Occipital lobe (tissue), 2 donors: ENCODE measurements around the gene ATXN1. TPM values are rescaled to one million over a fixed set of nuclear protein-coding genes. Genes with fewer than 3 reads are reported as not detected.

Experiments
- DNase-seq: peaks from one replicate; lab custom pipeline; 2025; lab: John Stamatoyannopoulos, UW
- total RNA-seq: library from RNA; depleted of rRNA; stranded (reverse); fragments of >200 nt; gene quantifications from one replicate; pipeline ENCODE4 v1.2.3, GENCODE V29; 2014

ATXN1 gene
- total RNA-seq, 1 donor from 2014 or later: 102 TPM

DNA sequence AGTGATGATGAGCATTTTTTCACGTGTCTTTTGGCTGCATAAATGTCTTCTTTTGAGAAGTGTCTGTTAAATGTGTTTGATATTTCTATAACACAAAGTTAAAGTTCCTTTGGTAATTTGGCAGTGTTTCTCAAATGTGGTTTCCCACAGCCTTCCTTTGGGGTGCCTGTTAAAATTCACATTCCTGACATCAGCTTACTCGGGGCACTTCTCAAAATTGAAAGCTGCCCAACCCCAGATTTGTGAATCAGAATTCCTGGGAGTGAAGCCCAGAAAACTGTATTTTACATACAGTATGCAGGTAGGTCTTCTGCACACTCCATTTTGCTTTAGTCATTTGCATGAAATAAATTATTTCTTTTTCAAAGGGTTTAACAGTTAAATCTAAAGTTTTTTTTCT is 315.0 kb downstream of the ATXN1 start:
- no peak for DNase-seq

DNA sequence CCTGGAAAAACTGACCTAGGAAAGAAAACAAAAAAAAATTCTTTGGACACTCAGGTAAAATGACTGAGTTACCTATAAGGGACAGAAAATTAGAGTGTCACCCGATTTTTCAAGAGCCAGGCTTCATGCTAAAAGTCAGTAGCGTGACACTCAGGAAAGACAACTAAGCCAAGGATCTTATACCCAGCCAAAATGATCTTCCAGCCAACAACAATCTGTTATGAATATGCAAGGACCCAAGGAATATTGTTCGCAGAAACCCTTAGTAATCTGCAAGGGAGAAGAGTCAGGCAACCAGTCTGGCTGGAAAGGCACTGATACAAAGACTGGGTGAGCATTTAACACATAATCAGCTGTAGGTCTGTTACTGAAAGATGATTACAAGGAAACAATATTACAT is 319.2 kb downstream of the ATXN1 start:
- no peak for DNase-seq

DNA sequence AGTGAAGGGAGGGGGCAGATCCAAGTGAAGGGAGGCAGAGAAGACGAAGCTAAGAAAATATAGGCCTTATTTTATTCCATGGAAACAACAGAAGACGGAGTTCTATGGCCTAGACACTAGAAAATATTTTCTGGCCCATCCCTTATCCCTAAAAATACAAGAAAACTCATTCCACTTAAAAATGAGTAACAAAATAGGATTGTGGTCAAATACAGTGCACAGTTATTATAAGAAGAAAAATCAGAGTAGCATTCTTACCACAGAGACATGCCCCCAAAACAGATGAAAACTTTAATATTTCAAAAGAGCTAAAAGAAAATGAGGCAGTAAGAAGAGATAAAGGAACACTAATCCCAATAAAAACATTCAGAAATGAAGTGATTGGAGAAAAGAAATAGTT is 320.0 kb downstream of the ATXN1 start:
- DNase-seq: no peak

DNA sequence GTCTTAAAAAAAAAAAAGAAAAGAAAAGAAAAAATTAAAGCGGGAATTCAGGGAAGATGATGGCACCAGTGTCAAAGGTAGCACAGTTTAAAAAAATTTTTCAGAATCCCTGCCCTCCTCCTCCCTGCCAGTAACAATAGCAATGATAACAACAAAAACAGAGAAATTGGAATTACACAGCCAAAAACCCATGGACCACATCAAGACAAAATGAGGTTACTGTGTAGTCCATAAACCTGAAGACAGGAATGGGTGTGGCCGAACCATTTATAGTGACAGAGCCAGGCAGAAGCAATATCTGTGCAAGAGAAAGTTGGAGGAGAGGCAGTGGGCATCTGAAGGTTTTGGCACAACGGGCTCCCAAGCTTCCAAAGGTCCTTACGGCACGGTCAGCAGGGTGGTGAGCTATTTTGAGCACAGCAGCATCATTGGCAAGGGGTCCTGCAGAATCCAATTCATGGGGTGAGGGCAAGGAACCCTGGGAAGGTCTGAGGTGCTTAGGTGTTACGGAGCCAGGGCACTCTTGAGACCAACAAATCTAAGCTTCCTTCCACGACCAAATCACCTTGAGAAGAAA is 320.5 kb downstream of the ATXN1 start:
- DNase-seq: no peak

DNA sequence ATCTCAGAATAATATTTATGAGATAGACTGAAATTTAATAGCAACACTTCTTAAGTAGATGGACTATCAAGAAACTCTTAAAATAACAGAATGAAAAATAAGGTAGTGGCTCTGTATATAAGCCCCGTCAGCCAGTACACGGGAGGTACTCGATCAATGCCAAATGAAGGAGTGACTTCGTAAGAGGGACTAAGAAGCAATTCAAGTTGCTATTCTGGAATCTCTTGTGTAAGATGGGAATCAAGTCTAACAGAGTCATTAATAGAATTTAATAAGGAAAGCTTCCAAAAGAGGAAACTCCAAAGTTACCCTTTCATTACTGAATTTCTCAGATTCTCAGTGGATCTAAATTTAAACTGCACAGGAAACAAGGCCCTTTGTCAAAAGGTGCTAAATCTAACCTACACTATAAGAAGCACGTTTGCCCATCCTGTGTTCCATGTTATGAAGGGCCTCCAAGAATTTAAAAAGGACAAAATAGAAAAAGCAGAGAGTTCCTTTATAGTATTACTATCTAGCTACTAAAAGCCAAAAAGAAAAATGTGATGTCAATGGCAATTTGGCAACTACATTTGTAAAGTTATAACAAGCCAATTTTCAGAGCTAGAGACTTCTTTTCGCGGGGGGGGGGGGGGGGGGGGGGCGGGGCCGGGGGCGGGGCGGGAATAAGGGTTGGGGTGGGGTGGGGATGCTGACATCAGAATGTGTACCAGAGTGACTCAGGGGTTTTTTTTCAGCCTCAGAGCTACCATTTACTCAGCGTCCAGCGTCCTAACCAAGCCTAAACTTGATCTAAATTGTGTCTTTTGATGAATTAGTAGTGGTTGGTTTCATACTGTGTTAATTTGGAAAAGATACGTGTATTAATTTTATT is 322.3 kb downstream of the ATXN1 start:
- DNase-seq: no peak

DNA sequence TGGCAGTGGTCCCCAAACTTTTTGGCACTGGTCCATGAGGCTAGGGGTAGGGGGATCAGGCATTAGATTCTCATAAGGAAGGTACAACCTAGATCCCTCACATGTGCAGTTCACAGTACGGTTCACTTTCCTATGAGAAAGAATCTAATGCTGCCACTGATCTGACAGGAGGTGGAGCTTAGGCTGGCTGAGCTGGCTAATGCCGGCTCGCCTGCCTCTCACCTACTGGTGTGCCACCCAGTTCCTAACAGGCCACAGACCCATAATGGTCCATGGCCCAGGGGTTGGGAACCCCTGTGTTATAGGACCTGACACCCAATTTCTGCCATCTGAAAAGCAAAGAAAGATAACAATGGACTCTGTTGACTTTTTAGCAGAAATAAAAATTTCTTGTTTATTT is 323.3 kb downstream of the ATXN1 start:
- DNase-seq: no peak

DNA sequence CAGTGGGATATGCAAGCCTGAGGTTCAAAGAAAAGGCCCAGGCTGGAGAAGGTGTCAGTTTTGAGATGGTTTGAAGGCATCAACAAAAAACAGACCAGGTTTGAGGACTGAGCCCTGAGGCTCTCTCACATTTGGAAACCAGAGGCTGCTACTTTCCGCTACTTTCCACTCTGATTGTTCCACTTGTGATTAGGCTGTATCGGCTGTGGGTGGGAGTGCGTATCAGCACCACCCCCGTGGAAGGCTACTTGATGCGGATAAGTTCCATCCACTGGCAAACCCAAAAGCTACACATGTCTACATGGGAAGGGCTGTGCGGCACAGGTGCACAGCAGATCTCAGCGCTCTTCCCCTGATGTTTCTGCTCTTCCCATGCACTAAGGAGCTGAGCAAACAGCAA is 324.2 kb downstream of the ATXN1 start:
- DNase-seq: no peak

DNA sequence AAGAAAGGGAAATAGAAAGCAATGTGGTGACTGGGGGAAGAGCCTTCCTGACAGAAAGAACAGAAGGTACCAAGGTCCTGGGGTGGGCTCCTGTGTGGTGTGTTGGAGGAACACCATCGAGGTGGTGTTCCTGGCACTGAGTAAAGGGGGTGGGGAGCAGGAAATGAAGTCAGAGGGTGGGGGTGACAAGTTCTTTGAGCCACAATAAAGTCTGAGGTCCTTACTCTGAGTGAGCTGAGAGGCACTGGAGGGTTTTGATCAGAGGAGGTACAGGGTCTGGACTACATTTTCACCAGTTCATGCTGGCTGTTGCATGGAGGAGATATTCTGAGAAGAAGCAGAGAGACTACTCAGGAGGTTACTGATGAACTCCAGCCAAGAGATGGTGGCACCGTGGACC is 324.7 kb downstream of the ATXN1 start:
- DNase-seq: no peak

DNA sequence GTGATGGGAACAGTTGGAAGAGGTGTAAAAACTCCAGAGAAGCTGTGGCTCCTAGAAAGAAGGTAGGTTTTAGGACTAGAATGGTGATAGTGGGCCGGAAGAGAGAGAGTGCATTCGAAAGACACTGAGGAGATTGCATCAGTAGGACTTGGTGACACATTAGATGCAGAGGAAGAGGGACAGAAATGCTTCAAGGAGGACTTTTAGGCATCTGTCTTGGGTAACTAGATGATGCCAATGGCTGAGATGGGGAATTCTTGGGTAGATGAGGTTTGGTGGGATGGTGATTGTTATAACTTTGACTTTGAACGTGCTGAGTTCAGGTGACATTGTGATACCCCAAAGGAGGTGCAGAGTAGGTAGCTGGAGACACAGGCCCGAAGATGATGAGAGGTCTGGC is 326.4 kb downstream of the ATXN1 start:
- DNase-seq: no peak

DNA sequence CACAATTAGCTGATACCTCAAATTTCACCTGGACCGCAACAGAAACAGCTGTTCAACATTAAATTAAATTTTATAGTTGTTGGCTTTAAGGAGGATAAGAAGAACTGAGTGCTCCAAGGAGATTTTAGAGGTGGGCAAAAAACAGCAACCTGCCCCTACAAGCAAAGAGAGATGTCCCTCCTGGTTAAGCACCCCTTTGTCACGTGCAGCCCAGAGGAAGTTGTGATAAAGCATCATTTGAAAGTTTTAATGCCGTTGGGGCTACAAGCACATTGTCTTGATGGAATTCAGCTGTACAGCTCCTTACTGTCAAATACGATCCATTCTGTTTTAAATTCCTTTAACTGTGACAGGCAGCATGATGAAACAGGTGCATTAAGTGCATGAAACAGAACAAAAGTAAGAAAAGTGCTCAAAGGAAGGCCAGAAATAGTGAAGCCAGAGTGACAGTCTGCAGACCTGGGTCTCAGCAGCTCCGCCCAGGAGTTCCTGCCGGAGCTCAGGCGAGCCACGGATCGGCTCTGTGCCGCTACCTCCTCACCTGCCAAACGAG is 327.8 kb downstream of the ATXN1 start:
- no peak for DNase-seq

DNA sequence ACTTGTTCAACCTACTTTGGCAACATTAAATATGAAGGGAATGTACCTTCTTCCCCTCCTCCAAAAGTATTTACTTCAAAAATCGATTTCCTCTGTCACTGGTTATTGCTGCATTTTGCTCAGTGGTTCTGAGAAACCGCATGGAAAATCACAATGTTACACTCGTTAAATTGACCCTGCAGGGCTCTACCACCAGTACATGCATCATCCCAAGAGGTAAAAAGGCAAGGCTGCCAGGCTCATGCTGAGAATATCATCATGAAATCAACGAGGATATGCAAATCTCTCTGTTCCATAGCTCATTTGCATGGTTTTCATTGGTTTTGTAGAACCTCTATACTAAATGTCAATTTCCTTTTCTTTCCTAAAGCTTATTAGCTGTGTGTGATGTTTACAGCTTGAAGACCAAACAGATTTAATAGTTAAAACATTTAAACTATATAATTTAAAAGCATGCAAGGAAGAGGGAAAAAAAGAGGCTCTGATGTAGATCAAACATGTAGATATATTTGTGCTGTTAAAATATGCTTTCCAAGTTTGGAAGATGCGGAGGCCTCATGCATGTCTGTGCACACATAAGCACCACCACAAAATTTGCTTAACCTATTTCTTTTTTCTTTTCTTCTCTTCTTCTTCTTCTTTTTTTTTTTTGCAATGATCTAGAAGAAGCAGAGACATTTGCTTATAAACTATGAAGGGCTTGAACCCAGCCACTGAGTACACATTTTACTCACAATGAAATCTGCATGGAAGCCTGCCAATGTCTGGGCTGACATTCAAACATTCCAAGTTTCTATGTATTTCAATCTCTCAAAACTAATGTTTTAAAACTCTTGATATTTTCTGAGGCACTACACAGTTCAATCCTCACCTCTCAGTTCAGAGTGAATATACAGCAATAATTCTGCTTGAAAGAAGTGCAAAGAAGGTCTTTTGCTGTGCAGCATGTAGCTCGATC is 328.9 kb downstream of the ATXN1 start:
- DNase-seq: no peak

DNA sequence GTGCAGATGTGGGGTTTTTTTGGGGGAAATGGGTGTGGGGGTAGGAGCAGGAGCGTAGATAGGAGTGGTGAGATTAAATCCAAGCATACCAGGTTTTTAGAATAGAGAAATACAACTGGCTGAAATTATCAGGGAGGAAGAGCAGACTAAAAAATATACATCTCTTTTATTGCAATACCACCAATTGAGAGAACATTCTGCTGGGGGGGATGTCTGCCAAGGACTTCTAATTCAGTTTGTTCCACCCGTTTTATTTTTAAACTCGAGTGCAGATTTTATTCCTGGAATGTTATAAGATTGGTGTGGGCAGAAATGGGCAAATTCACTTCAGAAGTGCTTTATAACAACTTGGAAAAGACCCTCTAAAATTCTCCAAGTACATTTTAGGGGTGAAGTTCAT is 330.2 kb downstream of the ATXN1 start:
- DNase-seq: no peak

DNA sequence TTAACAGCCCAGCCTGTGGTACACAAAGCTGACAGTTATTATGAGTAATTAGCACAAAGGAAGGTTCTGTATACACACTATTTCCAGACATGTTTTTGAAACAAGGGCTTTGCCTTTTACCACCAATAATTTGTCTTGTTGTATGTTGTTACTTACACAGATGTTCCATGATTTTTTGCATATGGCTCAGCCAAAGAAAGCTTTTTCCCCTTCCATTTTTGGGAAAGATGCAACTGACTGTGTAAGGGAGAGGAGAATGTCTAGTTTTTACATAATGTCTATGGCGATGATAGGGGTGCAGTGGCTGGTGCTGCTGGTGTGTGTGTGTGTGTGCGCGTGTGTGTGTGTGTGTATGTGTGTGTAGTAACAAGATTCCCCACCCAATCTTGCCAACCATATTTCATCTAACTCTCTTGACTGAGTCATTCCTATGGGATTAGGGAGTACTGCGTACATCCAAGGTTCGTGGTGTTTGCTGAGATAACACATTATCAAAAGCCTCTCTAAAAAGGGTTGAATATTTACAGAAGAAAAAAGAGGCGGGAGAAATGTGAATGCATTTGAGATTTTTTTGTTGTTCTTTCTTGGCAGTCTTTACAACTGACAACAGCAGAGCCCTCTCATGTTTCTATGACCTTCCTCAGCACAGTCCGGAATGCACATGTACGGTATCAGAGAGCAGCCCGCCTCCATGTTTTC is 330.7 kb downstream of the ATXN1 start:
- no peak for DNase-seq

DNA sequence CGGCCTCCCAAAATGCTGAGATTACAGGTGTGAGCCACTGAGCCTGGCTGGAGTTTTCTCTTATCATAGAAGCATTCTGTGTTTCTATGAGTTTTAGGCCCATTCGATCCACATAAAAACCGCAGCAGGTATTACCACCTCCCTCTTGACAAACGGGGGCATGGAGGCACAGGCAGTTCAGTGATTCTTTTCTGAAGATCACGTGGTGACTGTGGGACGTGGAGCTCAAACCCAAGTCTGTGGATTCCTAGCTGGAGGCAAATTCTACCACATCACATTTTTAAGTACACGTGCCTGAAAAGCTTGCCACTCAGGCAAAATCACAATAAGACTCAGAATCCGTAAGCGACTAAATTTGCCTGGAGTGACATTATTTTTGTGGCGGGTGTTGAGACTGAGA is 331.6 kb downstream of the ATXN1 start:
- DNase-seq: no peak

DNA sequence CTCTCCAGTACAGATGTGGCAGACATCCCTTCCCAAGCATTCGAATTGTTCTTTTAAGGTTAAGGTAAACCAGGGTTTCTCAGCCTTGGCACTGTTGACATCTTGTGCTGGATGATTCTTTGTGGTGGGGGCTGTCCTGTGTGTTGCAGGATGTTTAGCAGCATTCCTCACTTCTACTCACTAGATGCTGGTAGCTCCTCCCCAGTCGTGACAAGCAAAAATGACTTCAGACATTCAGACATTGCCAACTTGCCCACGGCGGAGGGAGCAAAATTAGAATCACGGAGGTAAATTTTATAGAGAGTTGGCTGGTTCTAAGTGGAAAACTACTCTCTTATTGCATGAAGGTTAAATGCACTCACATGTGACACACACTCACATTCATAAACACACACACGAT is 334.1 kb downstream of the ATXN1 start:
- no peak for DNase-seq

DNA sequence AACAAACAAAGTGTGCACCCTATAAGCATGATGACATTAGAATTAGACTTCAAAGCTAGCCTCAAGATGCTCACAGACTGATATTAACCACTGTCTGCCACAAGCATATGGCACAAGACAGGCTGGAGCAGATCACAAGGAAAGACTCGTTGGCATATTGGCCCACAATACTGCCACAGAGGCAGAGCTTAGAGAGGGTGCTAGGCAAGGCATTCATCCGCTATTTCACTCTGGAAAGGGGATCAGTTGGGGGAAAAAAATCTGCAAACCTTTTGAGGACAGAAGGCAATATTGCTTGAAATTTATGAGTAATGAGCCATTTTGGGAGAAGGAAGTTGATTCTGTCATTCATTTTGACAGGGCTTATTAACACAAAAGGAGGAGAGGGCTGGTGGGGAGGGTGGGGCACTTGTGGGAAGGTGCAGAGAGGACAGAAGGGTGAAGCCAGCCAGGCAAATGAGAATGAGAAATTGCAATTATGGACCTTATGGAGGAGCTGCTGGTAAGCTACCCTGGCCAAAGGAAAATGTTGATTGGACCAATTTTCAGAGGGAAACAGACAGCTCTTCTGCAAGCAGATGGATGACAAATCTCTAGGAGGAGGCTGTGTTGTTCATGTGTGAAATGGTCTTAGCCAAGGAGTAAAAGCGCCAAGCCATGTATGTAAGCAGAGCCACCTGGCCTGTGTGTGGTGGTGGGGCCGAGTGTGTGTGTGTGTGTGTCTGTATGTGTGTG is 335.2 kb downstream of the ATXN1 start:
- DNase-seq: no peak

DNA sequence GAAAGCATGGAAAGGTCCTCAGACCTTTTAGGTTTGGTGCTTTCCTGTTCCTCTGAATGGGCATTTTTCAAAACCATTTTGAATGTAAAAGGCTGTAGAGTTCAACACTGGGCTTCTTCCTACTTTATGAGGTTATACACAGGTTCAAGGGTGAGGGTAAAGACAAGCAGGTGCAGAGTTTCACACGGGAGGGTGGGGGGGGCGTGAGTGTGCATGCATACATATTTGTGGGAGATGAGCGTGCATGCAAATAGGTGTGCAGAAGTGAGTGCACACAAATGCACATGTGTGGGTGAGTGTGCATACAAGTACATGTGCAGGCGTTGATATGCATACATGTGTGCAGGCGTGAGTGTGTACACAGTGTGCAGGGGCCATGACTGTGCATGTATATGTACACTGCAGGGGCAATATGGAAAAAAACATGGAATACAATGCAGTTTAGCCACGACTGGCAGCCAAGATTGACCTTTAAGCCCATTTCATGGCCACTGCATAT is 339.7 kb downstream of the ATXN1 start:
- no peak for DNase-seq

DNA sequence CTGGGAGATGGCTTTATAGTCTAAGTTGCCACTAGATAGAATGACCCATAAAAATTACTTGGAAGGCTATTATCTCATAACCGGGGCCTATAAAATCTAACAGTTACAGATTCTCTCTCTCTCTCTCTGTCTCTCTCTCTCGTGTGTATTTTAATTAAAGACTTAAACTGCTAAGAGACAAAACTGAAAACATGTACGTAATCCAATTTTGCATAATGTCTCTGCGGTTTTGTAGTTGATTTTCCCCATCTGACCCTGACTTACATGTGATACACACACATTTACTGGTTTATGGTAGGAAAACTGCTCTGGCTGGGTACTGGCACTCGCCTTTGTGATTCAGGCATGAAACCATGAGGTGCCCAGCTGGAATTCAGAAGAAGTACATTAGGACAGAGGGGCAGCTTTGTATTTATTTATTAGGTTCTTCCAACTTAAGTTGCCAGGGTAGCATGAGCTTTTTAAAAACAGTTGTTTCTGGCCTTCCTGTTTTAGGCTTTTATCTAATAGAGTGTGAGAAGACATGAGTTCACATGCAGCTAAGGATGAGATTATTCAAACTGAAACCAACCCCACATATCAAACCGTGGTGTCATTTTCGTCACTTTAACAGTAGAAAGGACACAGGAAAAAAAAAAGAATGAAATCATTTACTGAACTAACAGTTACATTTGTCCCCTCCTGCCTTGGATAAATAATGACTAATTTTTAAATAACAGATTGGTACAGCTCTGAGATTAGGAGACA is 340.4 kb downstream of the ATXN1 start:
- no peak for DNase-seq

DNA sequence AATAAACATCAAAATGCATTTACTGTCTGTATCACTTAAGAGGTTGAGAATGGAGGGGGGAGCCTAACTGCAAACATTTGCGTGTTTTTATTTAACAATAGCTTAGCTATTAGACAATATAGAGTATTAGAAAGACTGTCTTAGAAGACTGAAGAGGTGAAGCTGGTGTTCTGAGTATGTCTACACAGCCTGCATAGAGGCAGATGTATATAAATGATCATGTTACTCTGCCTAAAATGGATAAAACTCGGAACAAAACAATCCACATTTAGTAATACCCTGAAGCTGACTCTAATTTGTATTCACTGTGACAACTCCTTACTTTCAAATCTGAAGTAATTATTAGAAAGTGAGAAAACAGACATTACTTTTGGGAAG is 340.9 kb downstream of the ATXN1 start:
- DNase-seq: no peak
